UCSD-AML1 (cell line): ENCODE data around the gene TSHZ2.
A peak's percentile ranks its signal among the peaks of the same experiment; 100 is the strongest.
"Not testable (repeated sequence)": the region's sequence is repeated elsewhere in the genome, so short reads cannot be mapped to it uniquely, and the experiment has no call there.

Source experiments
- DNase-seq: peaks from one replicate; lab custom pipeline; 2025; ENCODE audit not compliant: unreplicated experiment; lab: John Stamatoyannopoulos, UW

TSHZ2 gene

DNA sequence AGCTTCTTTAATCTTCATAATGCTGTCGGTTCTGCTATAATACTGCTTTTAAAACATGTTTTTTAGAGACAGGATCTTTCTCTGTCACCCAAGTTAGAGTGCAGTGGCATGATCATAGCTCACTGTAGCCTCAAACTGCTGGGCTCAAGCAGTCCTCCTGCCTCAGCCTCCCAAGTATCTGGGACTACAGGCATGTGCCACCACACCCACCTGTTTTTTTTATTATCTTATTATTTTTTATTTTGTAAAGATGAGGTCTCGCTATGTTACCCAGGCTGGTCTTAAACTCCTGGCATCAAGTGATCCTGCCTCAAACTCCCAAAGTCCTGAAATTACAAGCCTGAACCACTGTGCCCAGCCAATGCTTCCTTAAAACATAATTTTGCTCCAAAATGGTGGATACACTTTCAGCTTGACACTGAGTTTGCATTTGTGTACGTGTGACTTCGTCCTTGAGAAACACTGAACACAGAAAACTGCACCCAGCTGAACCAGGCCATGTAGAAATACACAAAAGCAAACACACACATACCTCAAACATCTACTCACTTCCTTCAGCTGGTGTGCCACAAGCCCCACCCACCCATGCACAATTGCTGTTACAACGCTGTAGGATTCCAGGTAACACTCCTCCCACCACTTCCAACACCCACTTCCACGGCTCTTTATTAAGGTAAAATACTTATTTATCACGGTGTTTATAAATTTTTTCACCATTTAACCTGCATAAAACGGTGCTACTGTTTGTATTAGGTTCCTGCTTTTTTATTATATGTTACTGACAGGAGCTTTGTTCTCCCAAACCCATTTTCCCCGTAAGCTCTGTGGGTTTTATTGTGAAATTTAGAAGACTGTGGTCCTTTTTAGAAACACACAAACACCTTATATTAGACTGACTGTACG, 109.1 kb downstream of the TSHZ2 start:
- no peak for DNase-seq

DNA sequence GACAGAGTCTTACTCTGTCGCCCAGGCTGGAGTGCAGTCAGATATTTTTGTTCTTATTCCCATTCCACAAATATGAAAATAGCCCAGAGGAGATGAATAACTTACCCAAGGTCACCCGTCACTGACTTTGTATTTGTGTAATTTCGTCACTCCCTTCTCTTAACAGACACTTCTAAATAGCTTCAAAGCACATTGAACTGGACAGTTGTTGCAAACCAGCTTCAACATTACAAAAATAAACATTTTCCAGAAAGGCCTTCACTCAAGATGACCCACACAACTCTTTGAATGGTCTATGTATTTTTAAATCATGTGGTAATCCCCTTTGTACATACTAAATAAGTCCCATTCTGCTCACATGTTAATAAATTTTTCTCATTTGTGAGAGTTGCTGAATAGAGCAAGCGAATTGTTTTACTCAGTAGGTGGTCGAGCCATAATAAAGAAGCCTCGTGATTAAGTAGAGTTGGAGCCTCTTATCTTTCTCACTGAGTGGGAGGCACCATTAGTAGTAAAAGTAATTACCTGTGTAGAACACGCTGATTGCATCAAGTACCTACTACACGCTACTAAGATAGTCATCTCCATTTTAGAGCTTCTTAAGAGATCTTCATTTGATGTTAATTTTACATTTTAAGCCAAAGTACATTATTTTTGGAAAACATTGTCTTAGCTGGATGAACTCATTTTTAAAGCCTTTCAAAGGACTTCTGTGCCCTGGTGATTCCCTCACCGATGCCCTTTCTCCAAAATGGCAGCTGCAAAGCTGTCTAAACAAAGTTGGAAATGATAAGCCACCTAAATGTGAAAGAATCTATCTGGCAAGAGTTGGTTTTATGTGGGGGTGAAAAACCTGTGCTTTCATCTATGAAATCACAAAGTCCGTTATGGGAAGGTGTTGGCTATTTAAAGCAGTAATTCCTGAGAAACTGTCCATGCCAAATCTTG, 110.0 kb downstream of the TSHZ2 start:
- DNase-seq: no peak

GRCh38 chr20:53083411-53083810, 111.3 kb downstream of the TSHZ2 start:
- DNase-seq: no peak

DNA sequence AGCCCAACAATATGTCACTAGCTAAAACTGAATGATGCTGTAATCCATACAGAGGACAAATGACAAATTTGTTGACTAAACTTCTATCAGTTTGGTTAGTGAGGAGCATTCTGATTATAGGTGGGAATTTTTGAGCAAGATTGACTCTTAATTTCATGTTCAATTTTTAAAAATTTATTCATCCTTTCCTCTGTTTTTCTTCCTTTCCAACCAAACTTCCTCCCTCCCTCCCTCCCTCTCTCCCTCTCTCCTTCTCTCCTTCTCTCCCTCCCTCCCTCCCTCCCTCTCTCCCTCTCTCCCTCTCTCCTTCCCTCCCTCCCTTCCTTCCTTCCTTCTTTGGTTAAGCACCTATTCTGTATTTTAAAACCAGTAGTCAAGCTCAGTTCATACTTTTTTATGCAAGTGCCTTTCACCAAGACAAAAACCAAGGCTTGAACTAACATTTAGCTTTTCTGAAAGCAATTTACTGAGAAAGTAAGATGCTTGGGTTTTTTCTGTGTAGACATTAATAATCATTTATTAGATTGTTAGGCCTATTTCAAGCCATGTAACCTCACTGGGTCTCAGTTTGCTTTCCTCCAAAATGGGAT, 112.3 kb downstream of the TSHZ2 start:
- no peak for DNase-seq

DNA sequence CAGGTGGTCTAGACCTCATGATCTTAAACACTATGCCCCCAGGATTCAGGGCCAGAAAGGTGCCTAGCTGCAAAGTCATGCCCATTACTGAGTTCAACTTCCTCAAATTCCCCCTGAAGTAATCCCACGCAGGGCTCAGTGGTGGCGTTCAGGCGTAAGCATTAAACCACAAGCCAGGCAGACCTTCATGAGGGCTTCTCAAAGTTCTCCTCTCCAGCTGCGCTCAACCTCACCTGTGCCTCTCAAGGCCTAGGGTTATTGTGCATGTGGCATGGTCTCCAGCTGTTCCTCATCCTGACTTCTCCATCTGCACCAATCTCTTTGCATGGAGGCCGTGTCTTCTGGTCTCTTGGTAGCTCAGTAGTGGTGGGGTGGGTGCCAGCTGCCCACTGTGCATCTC, 113.6 kb downstream of the TSHZ2 start:
- DNase-seq: peak; percentile 8

- no peak for DNase-seq
Observed at GRCh38 chr20:53087037-53087777, 115.0 kb downstream of the TSHZ2 start.

- no peak for DNase-seq
Observed at GRCh38 chr20:53088786-53089185, 116.6 kb downstream of the TSHZ2 start.

- DNase-seq: not testable (repeated sequence)
Observed at GRCh38 chr20:53089851-53090250, 117.7 kb downstream of the TSHZ2 start.

DNA sequence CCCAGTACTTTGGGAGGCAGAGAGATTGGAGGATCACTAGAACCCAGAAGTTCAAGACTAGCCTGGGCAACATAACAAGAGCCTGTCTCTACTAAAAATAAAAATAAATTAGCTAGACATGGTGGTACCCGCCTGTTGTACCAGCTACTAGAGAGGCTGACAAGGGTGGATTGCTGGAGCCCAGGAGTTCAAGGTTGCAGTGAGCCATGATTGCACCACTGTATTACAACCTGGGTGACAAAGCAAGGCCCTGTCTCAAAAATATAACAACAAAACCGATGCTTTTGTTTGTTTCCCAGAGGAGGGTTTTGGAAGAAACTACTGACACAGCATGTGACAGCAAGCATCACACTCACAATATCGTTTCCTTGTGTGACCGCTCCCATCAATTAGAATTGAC, 119.6 kb downstream of the TSHZ2 start:
- DNase-seq: no peak

DNA sequence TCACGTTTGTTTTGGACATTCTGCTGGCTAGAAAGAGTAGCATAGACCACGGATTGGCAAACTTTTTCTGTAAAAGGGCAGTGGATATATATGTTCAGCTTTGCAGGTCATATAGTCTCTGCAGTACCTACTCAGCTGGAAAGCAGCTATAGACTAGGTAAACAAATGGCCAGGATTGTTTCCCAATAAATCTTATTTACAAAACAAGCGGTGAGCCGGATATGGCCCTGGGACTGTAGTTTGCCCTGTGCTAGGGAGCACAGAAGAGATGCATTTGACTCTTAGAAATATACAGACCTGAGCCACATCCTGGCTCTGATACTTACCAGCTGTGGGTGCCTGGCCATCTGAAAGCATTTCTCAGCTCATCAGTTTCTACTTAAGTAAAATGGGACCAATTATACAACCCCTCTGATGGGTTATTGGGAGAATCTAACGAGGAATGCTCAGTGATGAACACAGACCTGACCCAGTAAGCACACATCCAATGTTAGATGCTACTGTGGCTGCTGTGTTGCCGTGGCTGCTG, 120.7 kb downstream of the TSHZ2 start:
- no peak for DNase-seq

DNA sequence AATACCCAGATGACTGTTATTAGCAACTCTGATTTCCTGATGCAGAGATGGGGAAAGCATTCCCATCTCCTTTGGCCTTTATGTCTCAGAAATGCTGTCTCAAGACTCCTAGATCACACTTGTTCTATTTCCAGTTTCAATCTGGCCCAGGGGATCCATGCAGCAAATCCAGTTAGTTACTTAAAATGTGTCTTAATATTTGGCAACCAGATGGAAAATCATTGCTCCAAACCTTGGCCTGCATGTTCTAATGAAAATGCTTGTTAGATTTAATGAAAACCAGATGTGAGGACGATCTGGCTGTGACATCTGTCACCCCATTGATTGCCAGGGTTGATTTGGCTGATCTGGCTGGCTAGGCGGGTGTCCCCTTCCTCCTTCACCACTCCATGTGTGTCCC, 125.2 kb downstream of the TSHZ2 start:
- no peak for DNase-seq

DNA sequence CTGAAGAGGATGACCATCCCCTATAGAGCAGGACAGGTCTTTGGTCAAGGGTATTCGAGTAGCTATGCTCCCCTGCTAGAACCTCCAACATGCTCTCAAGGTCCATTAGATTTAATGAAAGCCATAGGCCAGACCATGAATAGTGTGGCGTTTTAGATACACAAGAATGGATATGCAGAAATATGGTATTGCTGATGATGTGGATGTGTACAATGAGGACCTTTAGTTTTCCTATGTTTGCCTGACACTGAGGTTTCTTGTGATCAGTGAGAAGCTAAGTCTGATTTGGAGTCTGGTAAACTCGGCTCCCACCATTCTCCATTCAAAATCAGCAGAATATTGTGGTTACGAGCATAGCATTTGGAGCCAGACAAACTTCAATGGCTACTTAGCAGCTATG, 125.6 kb downstream of the TSHZ2 start:
- DNase-seq: no peak

DNA sequence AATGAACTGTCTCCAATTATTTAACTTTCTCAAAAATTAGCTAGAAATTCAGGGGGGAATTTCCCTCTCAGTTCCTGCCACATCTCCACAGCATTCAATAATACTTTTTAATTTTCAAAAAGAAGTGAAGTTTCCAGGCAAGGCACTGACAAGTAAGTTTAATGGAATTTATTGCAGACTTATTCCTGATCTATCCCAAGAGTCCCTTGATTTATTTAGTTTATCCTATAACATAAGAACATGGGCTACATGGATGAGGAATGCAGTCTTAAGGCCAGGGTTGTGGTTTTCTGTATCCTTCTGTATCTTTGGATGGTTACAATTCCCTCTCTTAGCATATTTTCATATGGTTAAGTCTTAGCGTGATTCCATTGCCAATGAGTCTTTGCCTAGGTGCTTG, 126.5 kb downstream of the TSHZ2 start:
- no peak for DNase-seq

GRCh38 chr20:53099856-53100255, 127.7 kb downstream of the TSHZ2 start:
- DNase-seq: no peak

- DNase-seq: no peak
Observed at GRCh38 chr20:53100476-53100911, 128.3 kb downstream of the TSHZ2 start.

- DNase-seq: no peak
Observed at GRCh38 chr20:53101992-53102760, 130.0 kb downstream of the TSHZ2 start.

DNA sequence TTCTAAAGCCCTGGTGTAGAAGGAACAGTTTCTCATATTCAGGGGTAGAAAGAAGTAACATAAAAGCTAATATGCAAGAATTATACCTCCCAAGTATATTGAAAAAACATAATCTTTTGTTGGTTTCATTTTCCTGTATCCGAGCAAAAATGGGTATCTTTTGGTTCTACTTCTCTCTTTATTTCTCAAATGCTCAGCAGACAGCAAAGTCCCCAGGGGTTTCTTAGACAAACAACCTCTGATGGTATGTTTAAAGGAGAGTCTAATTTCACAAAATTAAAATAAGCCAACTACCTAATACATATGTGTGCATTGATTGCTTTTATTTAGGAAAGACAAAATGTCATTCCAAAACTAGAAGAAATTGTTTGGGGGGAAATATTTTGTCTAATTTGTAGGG, 131.0 kb downstream of the TSHZ2 start:
- no peak for DNase-seq

DNA sequence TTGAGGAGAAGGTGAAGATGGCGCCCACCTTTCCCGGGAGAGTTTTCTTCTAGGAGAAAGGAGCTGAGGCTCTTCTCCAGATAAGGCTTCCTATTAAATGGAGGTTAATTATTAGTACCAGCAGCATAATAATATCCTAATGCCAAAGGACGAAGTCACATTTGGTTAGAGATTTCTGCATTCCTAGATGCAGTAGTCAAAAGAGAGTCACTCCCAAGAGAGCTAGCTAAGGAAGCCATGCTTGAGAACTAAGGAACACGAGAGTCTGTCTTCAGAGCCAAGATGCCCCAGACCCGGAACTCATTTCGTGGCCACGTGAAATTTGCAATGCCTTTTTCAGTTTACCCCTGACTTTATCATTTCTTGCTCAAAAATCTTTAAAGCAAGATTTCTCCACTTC, 132.7 kb downstream of the TSHZ2 start:
- DNase-seq: no peak

GRCh38 chr20:53116733-53117132, 144.6 kb downstream of the TSHZ2 start:
- DNase-seq: no peak

GRCh38 chr20:53122853-53123252, 150.7 kb downstream of the TSHZ2 start:
- no peak for DNase-seq
